ENCODE measurements around the gene CAMTA1. TPM values are rescaled to one million over a fixed set of nuclear protein-coding genes. Genes with fewer than 3 reads are reported as not detected.

The CAMTA1 gene
- total and polyA plus RNA-seq, 9 of the 15 experiments (the other 6 are each of a cell fraction or from before 2014, with no cell fraction given) = 43.9 to 161 (median 65.9) TPM

DNA sequence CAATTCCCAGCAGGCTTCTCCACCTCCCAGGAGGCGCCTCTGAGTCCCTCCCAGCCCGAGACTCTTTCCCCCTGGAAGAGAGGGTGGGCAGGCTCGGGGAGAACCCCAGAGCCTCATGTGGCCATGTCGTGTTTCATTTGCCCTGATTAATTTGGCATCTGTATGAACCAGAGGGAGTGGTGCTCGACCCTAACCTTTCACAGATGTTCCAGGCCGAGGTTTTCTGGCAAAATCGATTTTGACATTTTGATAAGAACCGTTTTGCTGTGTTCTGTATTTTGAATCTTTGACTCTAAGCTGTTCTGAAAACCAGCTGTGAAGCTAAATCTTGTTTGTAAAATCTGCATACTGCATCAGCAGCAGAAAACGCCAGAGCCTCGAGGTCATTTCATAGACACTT is 367.4 kb downstream of the CAMTA1 start:
- H3K27ac ChIP-seq (ENCODE audit: extremely low read depth, low read depth, low read length) = no peak overlapping the region
- H3K4me3 ChIP-seq = no peak overlapping the region
- no peak overlapping the region; a peak in 1 of 4 replicates for H3K9ac ChIP-seq (ENCODE audit: insufficient read depth in 1 of 2, low read depth in 2 of 2, low read length in 2 of 2)
- peaks cover 0 to 3% of the 10 kb centered on the region in 2 experiments; a peak in 1 of 5 replicates for H3K4me1 ChIP-seq (replicated peaks in 1 of 2; ENCODE audit: control insufficient read depth in 2 of 2, insufficient read depth in 2 of 2, low read length in 2 of 2)
- no peaks in the 10 kb centered on the region for H3K9me1 ChIP-seq (ENCODE audit: control insufficient read depth, insufficient read depth, low read length)
- no peaks in the 10 kb centered on the region for H3K36me3 ChIP-seq (ENCODE audit: control insufficient read depth, insufficient read depth, low read length)
- ChIA-PET POLR2A (no interaction called here), CTCF (ENCODE audit: low intra/inter-chr PET ratio) (no interaction called here)
- H3K4me2 ChIP-seq (ENCODE audit: insufficient read depth, low read length) = no peak overlapping the region
- peaks cover 35 to 56% of the 10 kb centered on the region in 2 experiments; a peak in 4 of 5 replicates for H3K27me3 ChIP-seq (ENCODE audit: control insufficient read depth in 2 of 2, insufficient read depth in 2 of 2, low read length in 2 of 2)
- DNase-seq (ENCODE audit: extremely low read depth in 1 of 4, low spot score in 3 of 4) (no peak), FAIRE-seq (no peak), ATAC-seq (no peak)
- peaks cover 19% of the 10 kb centered on the region for H4K20me1 ChIP-seq (replicated peaks; ENCODE audit: control insufficient read depth, insufficient read depth, low read length)
- TF ChIP-seq SP1 (CRISPR knock-in tag; IDR thresholded peaks at IDR 0.05) (no peak), SMARCC2 (IDR thresholded peaks at IDR 0.05; ENCODE audit: low read depth) (no peak), DDX20 (tag; IDR thresholded peaks at IDR 0.05; ENCODE audit: low read depth) (no peak), RCOR1 (IDR thresholded peaks at IDR 0.05; ENCODE audit: borderline replicate concordance in 1 of 2, low read depth in 2 of 2, low read length in 2 of 2) (no peak), MCM3 (IDR thresholded peaks at IDR 0.05) (no peak), POLR3G (IDR thresholded peaks at IDR 0.05; ENCODE audit: extremely low read depth, insufficient read length, insufficient replicate concordance) (no peak), WHSC1 (IDR thresholded peaks at IDR 0.05; ENCODE audit: low read length) (no peak), ZZZ3 (IDR thresholded peaks at IDR 0.05) (no peak), ILF3 (IDR thresholded peaks at IDR 0.05; ENCODE audit: borderline replicate concordance) (no peak), KLF10 (CRISPR knock-in tag; IDR thresholded peaks at IDR 0.05) (no peak), NONO (IDR thresholded peaks at IDR 0.05; ENCODE audit: low read depth in 2 of 2, low read length in 1 of 2) (no peak), ZNF668 (CRISPR knock-in tag; IDR thresholded peaks at IDR 0.05) (no peak), ZNF263 (CRISPR knock-in tag; IDR thresholded peaks at IDR 0.05; ENCODE audit: borderline replicate concordance) (no peak), GATA2 (CRISPR knock-in tag; IDR thresholded peaks at IDR 0.05) (no peak)
- TF ChIP-seq, protein P1, sequence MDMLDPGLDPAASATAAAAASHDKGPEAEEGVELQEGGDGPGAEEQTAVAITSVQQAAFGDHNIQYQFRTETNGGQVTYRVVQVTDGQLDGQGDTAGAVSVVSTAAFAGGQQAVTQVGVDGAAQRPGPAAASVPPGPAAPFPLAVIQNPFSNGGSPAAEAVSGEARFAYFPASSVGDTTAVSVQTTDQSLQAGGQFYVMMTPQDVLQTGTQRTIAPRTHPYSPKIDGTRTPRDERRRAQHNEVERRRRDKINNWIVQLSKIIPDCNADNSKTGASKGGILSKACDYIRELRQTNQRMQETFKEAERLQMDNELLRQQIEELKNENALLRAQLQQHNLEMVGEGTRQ (CRISPR knock-in tag; IDR thresholded peaks at IDR 0.05) = no peak
- TF ChIP-seq, protein P2, sequence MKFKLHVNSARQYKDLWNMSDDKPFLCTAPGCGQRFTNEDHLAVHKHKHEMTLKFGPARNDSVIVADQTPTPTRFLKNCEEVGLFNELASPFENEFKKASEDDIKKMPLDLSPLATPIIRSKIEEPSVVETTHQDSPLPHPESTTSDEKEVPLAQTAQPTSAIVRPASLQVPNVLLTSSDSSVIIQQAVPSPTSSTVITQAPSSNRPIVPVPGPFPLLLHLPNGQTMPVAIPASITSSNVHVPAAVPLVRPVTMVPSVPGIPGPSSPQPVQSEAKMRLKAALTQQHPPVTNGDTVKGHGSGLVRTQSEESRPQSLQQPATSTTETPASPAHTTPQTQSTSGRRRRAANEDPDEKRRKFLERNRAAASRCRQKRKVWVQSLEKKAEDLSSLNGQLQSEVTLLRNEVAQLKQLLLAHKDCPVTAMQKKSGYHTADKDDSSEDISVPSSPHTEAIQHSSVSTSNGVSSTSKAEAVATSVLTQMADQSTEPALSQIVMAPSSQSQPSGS (CRISPR knock-in tag; IDR thresholded peaks at IDR 0.05) = no peak
- TF ChIP-seq, protein P3, sequence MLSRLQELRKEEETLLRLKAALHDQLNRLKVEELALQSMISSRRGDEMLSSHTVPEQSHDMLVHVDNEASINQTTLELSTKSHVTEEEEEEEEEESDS (CRISPR knock-in tag; IDR thresholded peaks at IDR 0.05) = no peak
- no peak overlapping the region for H2AFZ ChIP-seq (ENCODE audit: low read depth, low read length)
- in situ Hi-C loops (cut with MboI) (no loop called here), intact Hi-C loops (cut with micrococcal nuclease) (no loop called here)
- H3K9me3 ChIP-seq (replicated peaks; ENCODE audit: control insufficient read depth, insufficient read depth, low read depth, low read length) = no peaks in the 10 kb centered on the region
- BruUV-seq (replicated peaks) = no TSS peak
- 1% methylated on average over 10 of the region's 10 CpGs for WGBS (ENCODE audit: insufficient coverage, low coverage, missing lambda C conversion rate)
- H3K79me2 ChIP-seq (ENCODE audit: control insufficient read depth, insufficient read depth, low read length) = no peaks in the 10 kb centered on the region
